ENCODE measurements around the gene ISG15. TPM values are rescaled to one million over a fixed set of nuclear protein-coding genes. Genes with fewer than 3 reads are reported as not detected.

ISG15 gene
- total RNA-seq, 1 experiment from 2014 or later: 140 TPM

DNA sequence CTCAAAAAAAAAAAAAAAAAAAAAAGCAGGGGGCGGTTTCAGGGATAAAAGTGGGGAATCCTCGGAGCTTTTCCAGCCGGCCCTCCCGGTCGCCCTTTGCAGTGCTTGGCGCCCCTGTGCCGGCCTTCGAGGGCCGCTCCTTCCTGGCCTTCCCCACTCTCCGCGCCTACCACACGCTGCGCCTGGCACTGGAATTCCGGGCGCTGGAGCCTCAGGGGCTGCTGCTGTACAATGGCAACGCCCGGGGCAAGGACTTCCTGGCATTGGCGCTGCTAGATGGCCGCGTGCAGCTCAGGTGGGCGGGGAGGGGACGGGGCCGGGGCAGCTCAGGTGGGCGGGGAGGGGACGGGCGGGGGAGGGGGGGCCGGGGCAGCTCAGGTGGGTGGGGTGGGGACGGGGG is 35.5 kb downstream of the ISG15 start:
- H3K9ac ChIP-seq (ENCODE audit: low read length): no peak overlapping the region
- H3K4me1 ChIP-seq (ENCODE audit: control insufficient read depth in 1 of 2, insufficient read depth in 2 of 2, low read length in 2 of 2): no peaks in the 10 kb centered on the region
- no TSS peak for BruUV-seq (replicated peaks)
- TF ChIP-seq POLR2AphosphoS5 (IDR thresholded peaks at IDR 0.05; ENCODE audit: low read depth, low read length): no peak
- no peak for TF ChIP-seq SIN3A (IDR thresholded peaks at IDR 0.05; ENCODE audit: low read depth)
- TF ChIP-seq EZH2phosphoT487 (IDR thresholded peaks at IDR 0.05; ENCODE audit: borderline replicate concordance): no peak
- no peak for TF ChIP-seq SP1 (IDR thresholded peaks at IDR 0.05; ENCODE audit: low read depth)
- no peak for TF ChIP-seq ZBTB33 (IDR thresholded peaks at IDR 0.05; ENCODE audit: extremely low read depth, insufficient replicate concordance, low read length)
- no peak for TF ChIP-seq ZFX (IDR thresholded peaks at IDR 0.05)
- TF ChIP-seq SRF (IDR thresholded peaks at IDR 0.05; ENCODE audit: low read depth): no peak
- TF ChIP-seq EZH2 (IDR thresholded peaks at IDR 0.05): no peak
- TF ChIP-seq EGR1 (IDR thresholded peaks at IDR 0.05; ENCODE audit: low read depth): no peak
- TF ChIP-seq, protein P1, sequence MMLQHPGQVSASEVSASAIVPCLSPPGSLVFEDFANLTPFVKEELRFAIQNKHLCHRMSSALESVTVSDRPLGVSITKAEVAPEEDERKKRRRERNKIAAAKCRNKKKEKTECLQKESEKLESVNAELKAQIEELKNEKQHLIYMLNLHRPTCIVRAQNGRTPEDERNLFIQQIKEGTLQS (IDR thresholded peaks at IDR 0.05): no peak
- no peak for TF ChIP-seq YY1 (IDR thresholded peaks at IDR 0.05; ENCODE audit: extremely low read depth, insufficient replicate concordance, low read depth, low read length)
- H2AFZ ChIP-seq (ENCODE audit: low read depth, low read length, poor library complexity, severe bottlenecking): no peak overlapping the region
- ChIA-PET POLR2A (no interaction called here), RAD21 (ENCODE audit: low non-redundant PET in 1 of 2, low total read pairs in 2 of 2, uncharacterized antibody in 2 of 2, unreplicated experiment in 2 of 2) (interaction anchor here in 1 of 2 experiments (0.5 kb wide), 1 partner anchor 29 kb away, joined by 4 read pairs; the partner anchor contains the start of gene AGRN), CTCF (no interaction called here)
- intact Hi-C loops (cut with micrococcal nuclease): no loop called here
- no peaks in the 10 kb centered on the region for H3K9me3 ChIP-seq (ENCODE audit: control insufficient read depth in 1 of 2, insufficient read depth in 1 of 2, low read depth in 1 of 2, low read length in 2 of 2)
- no peak overlapping the region for H3K4me2 ChIP-seq (ENCODE audit: low read length)
- H3K36me3 ChIP-seq (ENCODE audit: control insufficient read depth in 1 of 2, insufficient read depth in 2 of 2, low read length in 2 of 2): peaks cover 16 to 34% of the 10 kb centered on the region in 2 experiments; a peak in 3 of 4 replicates
- ATAC-seq (no peak), DNase-seq (ENCODE audit: low read depth, low spot score) (no peak)
- H3K79me2 ChIP-seq (ENCODE audit: insufficient read depth, low read length): peaks cover 4% of the 10 kb centered on the region; the same call in 1 of the 2 replicates
- no peaks in the 10 kb centered on the region for H3K9me2 ChIP-seq (ENCODE audit: insufficient read depth)
- no peak overlapping the region for H3K4me3 ChIP-seq (replicated peaks in 1 of 2; ENCODE audit: low read depth in 1 of 2, low read length in 2 of 2)
- no peak overlapping the region for H3K27ac ChIP-seq (ENCODE audit: low read depth, low read length)
- no peaks in the 10 kb centered on the region for H3K27me3 ChIP-seq (ENCODE audit: insufficient read depth, low read length)
- no peaks in the 10 kb centered on the region for H4K20me1 ChIP-seq (ENCODE audit: insufficient read depth)
